ENCODE data around the gene TTLL11.

Gene TTLL11

GRCh38 chr9:121949364-121949763 lies 143.7 kb downstream of the TTLL11 start:
- Histone ChIP-seq H3K27me3 (no peaks in the 10 kb centered on the region), H3K9ac (no peak overlapping the region), H4K20me1 (no peaks in the 10 kb centered on the region), H3K4me2 (0 out of 22 replicates have a peak overlapping the region, but pooled peaks of 1 of the 11 experiments have one; percentile 53), H3K4me1 (peaks cover 7 to 78% (median 56%) of the 10 kb centered on the region in 10 experiments; a peak in 19 of 20 replicates), H3K9me3 (replicated peaks in 1 of 11) (no peaks in the 10 kb centered on the region), H3K4me3 (no peak overlapping the region), H3K36me3 (no peaks in the 10 kb centered on the region), H3K27ac (no peak overlapping the region)
- TF ChIP-seq Cebpa-rat (IDR thresholded peaks at IDR 0.05): no peak

GRCh38 chr9:121947775-121948174 lies 145.3 kb downstream of the TTLL11 start:
- Histone ChIP-seq H3K4me3 (no peak overlapping the region), H3K9me3 (replicated peaks in 1 of 11) (no peaks in the 10 kb centered on the region), H3K4me2 (peak overlapping the region in 4 of 11 experiments; percentile 62 to 74 (median 67); a peak in 8 of 22 replicates), H3K4me1 (peaks cover 11 to 78% (median 63%) of the 10 kb centered on the region in 10 experiments; a peak in 19 of 20 replicates), H3K9ac (no peak overlapping the region), H3K27ac (no peak overlapping the region), H3K27me3 (no peaks in the 10 kb centered on the region), H4K20me1 (no peaks in the 10 kb centered on the region), H3K36me3 (no peaks in the 10 kb centered on the region)
- no peak for TF ChIP-seq Cebpa-rat (IDR thresholded peaks at IDR 0.05)

GRCh38 chr9:121946465-121946864 lies 146.6 kb downstream of the TTLL11 start:
- H3K27ac ChIP-seq: no peak overlapping the region
- no peak for TF ChIP-seq Cebpa-rat (IDR thresholded peaks at IDR 0.05)
- no peaks in the 10 kb centered on the region for H3K9me3 ChIP-seq (replicated peaks in 1 of 11)
- H3K36me3 ChIP-seq: no peaks in the 10 kb centered on the region
- peak overlapping the region in 8 of 11 experiments; percentile 19 to 74 (median 54); a peak in 13 of 22 replicates for H3K4me2 ChIP-seq
- H4K20me1 ChIP-seq: no peaks in the 10 kb centered on the region
- no peak overlapping the region; a peak in 1 of 22 replicates for H3K9ac ChIP-seq
- H3K4me3 ChIP-seq: no peak overlapping the region
- no peaks in the 10 kb centered on the region for H3K27me3 ChIP-seq
- H3K4me1 ChIP-seq: peaks cover 11 to 82% (median 71%) of the 10 kb centered on the region in 10 experiments; a peak in 19 of 20 replicates

- no peak overlapping the region for H3K4me3 ChIP-seq
- peaks cover 11 to 84% (median 74%) of the 10 kb centered on the region in 10 experiments; a peak in 19 of 20 replicates for H3K4me1 ChIP-seq
- H3K4me2 ChIP-seq: peak overlapping the region in 7 of 11 experiments; percentile 24 to 74 (median 62); a peak in 12 of 22 replicates
- H3K27me3 ChIP-seq: no peaks in the 10 kb centered on the region
- no peaks in the 10 kb centered on the region for H4K20me1 ChIP-seq
- no peak overlapping the region; a peak in 1 of 22 replicates for H3K9ac ChIP-seq
- TF ChIP-seq Cebpa-rat (IDR thresholded peaks at IDR 0.05): no peak
- H3K27ac ChIP-seq: no peak overlapping the region
- H3K36me3 ChIP-seq: no peaks in the 10 kb centered on the region
- H3K9me3 ChIP-seq (replicated peaks in 1 of 11): no peaks in the 10 kb centered on the region
Observed at GRCh38 chr9:121945849-121946248, 147.3 kb downstream of the TTLL11 start.

GRCh38 chr9:121945281-121945680 lies 147.8 kb downstream of the TTLL11 start:
- Histone ChIP-seq H3K27ac (peak overlapping the region in 1 of 11 experiments; percentile 65; a peak in 1 of 22 replicates), H3K4me3 (no peak overlapping the region), H3K27me3 (no peaks in the 10 kb centered on the region), H3K36me3 (no peaks in the 10 kb centered on the region), H3K9me3 (replicated peaks in 1 of 11) (no peaks in the 10 kb centered on the region), H3K4me2 (peak overlapping the region in 10 of 11 experiments; percentile 3 to 74 (median 41); a peak in 14 of 22 replicates), H3K4me1 (peaks cover 11 to 83% (median 68%) of the 10 kb centered on the region in 10 experiments; a peak in 19 of 20 replicates), H3K9ac (0 out of 22 replicates have a peak overlapping the region, but pooled peaks of 1 of the 11 experiments have one; percentile 11), H4K20me1 (no peaks in the 10 kb centered on the region)
- TF ChIP-seq Cebpa-rat (IDR thresholded peaks at IDR 0.05): no peak

- Histone ChIP-seq H3K27ac (peak overlapping the region in 1 of 11 experiments; percentile 65; a peak in 1 of 22 replicates), H3K9ac (0 out of 22 replicates have a peak overlapping the region, but pooled peaks of 1 of the 11 experiments have one; percentile 11), H3K4me1 (peaks cover 11 to 83% (median 66%) of the 10 kb centered on the region in 10 experiments; a peak in 19 of 20 replicates), H3K4me3 (no peak overlapping the region), H4K20me1 (no peaks in the 10 kb centered on the region), H3K27me3 (0 out of 22 replicates have a peak, but pooled peaks cover 0 to 1% (median 0%) of the 10 kb centered on the region in 11 experiments), H3K4me2 (peak overlapping the region; percentile 3 to 74 (median 46); a peak in 18 of 22 replicates), H3K36me3 (no peaks in the 10 kb centered on the region), H3K9me3 (replicated peaks in 1 of 11) (no peaks in the 10 kb centered on the region)
- no peak for TF ChIP-seq Cebpa-rat (IDR thresholded peaks at IDR 0.05)
Observed at GRCh38 chr9:121944711-121945191, 148.4 kb downstream of the TTLL11 start.

- Histone ChIP-seq H4K20me1 (no peaks in the 10 kb centered on the region), H3K4me1 (peaks cover 11 to 88% (median 67%) of the 10 kb centered on the region in 10 experiments; a peak in 19 of 20 replicates), H3K4me2 (peak overlapping the region in 10 of 11 experiments; percentile 10 to 74 (median 54); a peak in 17 of 22 replicates), H3K4me3 (no peak overlapping the region), H3K9ac (peak overlapping the region in 1 of 11 experiments; percentile 22; a peak in 1 of 22 replicates), H3K36me3 (no peaks in the 10 kb centered on the region), H3K9me3 (replicated peaks in 1 of 11) (no peaks in the 10 kb centered on the region), H3K27ac (peak overlapping the region in 2 of 11 experiments; percentile 39 to 65; a peak in 3 of 22 replicates), H3K27me3 (0 out of 22 replicates have a peak, but pooled peaks cover 0 to 3% (median 0%) of the 10 kb centered on the region in 11 experiments)
- no peak for TF ChIP-seq Cebpa-rat (IDR thresholded peaks at IDR 0.05)
Observed at GRCh38 chr9:121943463-121943862, 149.6 kb downstream of the TTLL11 start.

GRCh38 chr9:121942866-121943382 lies 150.2 kb downstream of the TTLL11 start:
- Histone ChIP-seq H3K36me3 (no peaks in the 10 kb centered on the region), H3K4me1 (peaks cover 11 to 86% (median 67%) of the 10 kb centered on the region in 10 experiments; a peak in 19 of 20 replicates), H3K9me3 (replicated peaks in 1 of 11) (no peaks in the 10 kb centered on the region), H3K27ac (peak overlapping the region in 2 of 11 experiments; percentile 39 to 65; a peak in 5 of 22 replicates), H4K20me1 (no peaks in the 10 kb centered on the region), H3K4me2 (peak overlapping the region; percentile 3 to 74 (median 47); a peak in 17 of 22 replicates), H3K9ac (peak overlapping the region in 1 of 11 experiments; percentile 22; a peak in 1 of 22 replicates), H3K4me3 (no peak overlapping the region), H3K27me3 (0 out of 22 replicates have a peak, but pooled peaks cover 0 to 3% (median 0%) of the 10 kb centered on the region in 11 experiments)
- TF ChIP-seq Cebpa-rat (IDR thresholded peaks at IDR 0.05): no peak

- H3K27me3 ChIP-seq: 0 out of 22 replicates have a peak, but pooled peaks cover 0 to 3% (median 0%) of the 10 kb centered on the region in 11 experiments
- H3K27ac ChIP-seq: peak overlapping the region in 1 of 11 experiments; percentile 65; a peak in 2 of 22 replicates
- H3K36me3 ChIP-seq: no peaks in the 10 kb centered on the region
- peaks cover 11 to 80% (median 64%) of the 10 kb centered on the region in 10 experiments; a peak in 19 of 20 replicates for H3K4me1 ChIP-seq
- no peaks in the 10 kb centered on the region for H4K20me1 ChIP-seq
- no peak overlapping the region for H3K4me3 ChIP-seq
- no peaks in the 10 kb centered on the region for H3K9me3 ChIP-seq (replicated peaks in 1 of 11)
- peak in 2 of 11 experiments; percentile 38 to 49; a peak in 2 of 22 replicates for TF ChIP-seq Cebpa-rat (IDR thresholded peaks at IDR 0.05)
- peak overlapping the region in 9 of 11 experiments; percentile 8 to 74 (median 62); a peak in 16 of 22 replicates for H3K4me2 ChIP-seq
- H3K9ac ChIP-seq: no peak overlapping the region
Observed at GRCh38 chr9:121942313-121942712, 150.8 kb downstream of the TTLL11 start.

All from BLaER1 treated with 17β-estradiol and CSF1 and Interleukin-3, amounts not matched to agents 10 nM and 100 nM (cell line).